Measurements from ENCODE around the gene MERTK.

GRCh38 chr2:112074506-112074905, 176.1 kb downstream of the MERTK start:
- TF ChIP-seq CTCF (conservative IDR thresholded peaks at IDR 0.05; ENCODE audit: low read depth, low read length) = no peak
- no peak for TF ChIP-seq EZH2 (IDR thresholded peaks at IDR 0.05; ENCODE audit: borderline replicate concordance, low read depth, low read length, poor library complexity, severe bottlenecking)

Measured in A673 (cell line).